OCI-LY1 (cell line): ENCODE measurements around the gene SIRT7.
A peak's percentile ranks its signal among the peaks of the same experiment; 100 is the strongest.

Experiments
- H2AFZ ChIP-seq: fragments of 200-600 bp; sonication (generic), shearing (Covaris generic); 2 replicates; pipeline ENCODE4 v1.6.0; 2014; ENCODE audit warnings: antibody characterized with exemption, mild to moderate bottlenecking, low read length
- H3F3A ChIP-seq: fragments of 200-600 bp; sonication (generic), shearing (Covaris generic); 2 replicates; pipeline ENCODE4 v1.6.0; 2014; ENCODE audit warnings: mild to moderate bottlenecking, antibody characterized with exemption, low read length, moderate library complexity; ENCODE audit not compliant: insufficient read depth
- H3K27ac ChIP-seq: fragments of 200-600 bp; sonication (generic); 2 replicates; pipeline ENCODE4 v1.5.1; 2014; ENCODE audit warnings: low read length, mixed run types, mild to moderate bottlenecking, low read depth; ENCODE audit not compliant: poor library complexity, severe bottlenecking
- H3K27me3 ChIP-seq: fragments of 200-600 bp; sonication (generic); 2 replicates; pipeline ENCODE4 v1.6.0; 2014; ENCODE audit warnings: antibody characterized with exemption, mild to moderate bottlenecking, low read length, moderate library complexity; ENCODE audit not compliant: insufficient read depth
- H3K36me3 ChIP-seq: fragments of 200-600 bp; sonication (generic); 2 replicates; pipeline ENCODE4 v1.6.1; 2014; ENCODE audit warnings: mild to moderate bottlenecking, antibody characterized with exemption, low read length, moderate library complexity, mixed read lengths; ENCODE audit not compliant: insufficient read depth
- H3K4me1 ChIP-seq: fragments of 200-600 bp; sonication (generic); 2 replicates; pipeline ENCODE4 v1.5.1; 2014; ENCODE audit warnings: mild to moderate bottlenecking, low read length, moderate library complexity; ENCODE audit not compliant: insufficient read depth, severe bottlenecking
- H3K4me2 ChIP-seq: fragments of 200-600 bp; sonication (generic), shearing (Covaris generic); 2 replicates; pipeline ENCODE4 v1.6.1; 2014; ENCODE audit warnings: low read length
- H3K4me3 ChIP-seq: fragments of 200-600 bp; sonication (generic); 2 replicates; pipeline ENCODE4 v1.5.1; 2014; ENCODE audit warnings: low read length, low read depth, mild to moderate bottlenecking, mixed read lengths; ENCODE audit not compliant: poor library complexity, severe bottlenecking
- H3K79me2 ChIP-seq: fragments of 200-600 bp; shearing (Covaris generic); 2 replicates; pipeline ENCODE4 v1.6.1; 2016; ENCODE audit warnings: mixed run types, low read length, mixed read lengths; ENCODE audit not compliant: insufficient read depth
- H3K9ac ChIP-seq: fragments of 200-600 bp; sonication (generic), shearing (Covaris generic); 2 replicates; pipeline ENCODE4 v1.6.1; 2014; ENCODE audit warnings: mild to moderate bottlenecking, low read length, mixed read lengths
- H3K9me2 ChIP-seq: fragments of 200-600 bp; sonication (generic), shearing (Covaris generic); 2 replicates; pipeline ENCODE4 v1.6.1; 2014; ENCODE audit warnings: low read depth, mild to moderate bottlenecking, low read length, mixed read lengths
- H3K9me3 ChIP-seq: fragments of 200-600 bp; shearing (Covaris generic); 2 replicates; pipeline ENCODE4 v1.6.1; 2014; ENCODE audit warnings: low read length, mixed read lengths
- H4K20me1 ChIP-seq: fragments of 200-600 bp; sonication (generic), shearing (Covaris generic); 2 replicates; pipeline ENCODE4 v1.6.0; 2016; ENCODE audit warnings: mild to moderate bottlenecking, low read length; ENCODE audit not compliant: insufficient read depth
- EZH2 ChIP-seq: fragments of 200-600 bp; sonication (generic), shearing (Covaris generic); IDR thresholded peaks from 2 replicates; pipeline ENCODE4 v1.8.0; 2017; ENCODE audit warnings: borderline replicate concordance, mixed run types, mild to moderate bottlenecking, antibody characterized with exemption, low read length, moderate library complexity, mixed read lengths
- TF ChIP-seq, protein P1 (sequence below): fragments of 200-600 bp; sonication (generic), shearing (Covaris generic); IDR thresholded peaks from 2 replicates; pipeline ENCODE4 v1.5.1; 2017; ENCODE audit warnings: mild to moderate bottlenecking, antibody characterized with exemption, low read length, moderate library complexity, mixed read lengths

SIRT7 gene

DNA sequence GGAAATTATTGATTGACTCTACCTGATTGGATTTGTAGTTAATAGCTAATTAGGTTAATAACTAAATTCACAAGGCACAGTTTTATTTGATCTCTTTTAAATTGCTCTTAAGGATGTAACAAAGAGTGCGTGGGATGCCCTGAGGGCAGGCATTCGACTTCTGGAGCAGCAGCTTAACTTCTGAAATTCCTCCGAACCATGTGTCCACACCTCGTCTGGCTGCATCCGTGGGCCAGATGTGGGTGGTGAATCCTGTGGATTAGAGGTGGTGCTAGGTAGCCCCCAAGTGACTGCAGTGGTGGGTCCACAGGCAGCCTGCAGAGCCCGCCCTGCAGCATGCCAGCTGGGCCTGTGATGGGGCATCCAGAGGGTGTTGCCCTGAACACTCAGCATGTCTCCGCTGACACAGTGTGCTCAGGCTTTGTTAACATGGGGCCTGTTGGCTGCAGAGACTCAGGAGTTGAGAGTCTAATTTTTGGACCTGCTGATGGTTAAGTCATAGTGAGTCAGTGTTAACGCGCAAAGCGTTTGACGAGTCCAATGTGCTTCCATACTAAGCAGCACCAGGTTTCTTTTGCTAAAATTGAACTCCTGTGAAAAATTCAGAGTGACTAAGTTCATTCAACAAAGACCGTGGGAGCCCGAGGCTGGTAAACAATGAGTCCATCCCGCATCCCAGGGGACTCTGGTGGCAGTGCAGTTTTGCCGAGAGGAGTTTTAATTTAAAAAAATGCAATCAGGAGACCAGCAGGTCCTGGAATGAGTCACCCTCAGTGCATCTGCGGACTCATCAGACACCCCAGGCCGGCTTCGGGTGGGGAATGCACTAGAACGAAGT, 19.7 kb downstream of the SIRT7 start:
- Histone ChIP-seq H3K4me3 (no peak overlapping the region), H3K36me3 (peaks cover 48% of the 10 kb centered on the region), H2AFZ (no peak overlapping the region), H3K27me3 (peaks cover 4% of the 10 kb centered on the region; the same call in 1 of the 2 replicates), H3K9ac (no peak overlapping the region), H3K79me2 (no peaks in the 10 kb centered on the region), H3K4me1 (peaks cover 21% of the 10 kb centered on the region), H3F3A (no peaks in the 10 kb centered on the region), H3K27ac (no peak overlapping the region), H3K4me2 (no peak overlapping the region), H3K9me3 (no peaks in the 10 kb centered on the region), H3K9me2 (no peaks in the 10 kb centered on the region), H4K20me1 (no peaks in the 10 kb centered on the region)
- no peak for TF ChIP-seq EZH2
- TF ChIP-seq, protein P1, sequence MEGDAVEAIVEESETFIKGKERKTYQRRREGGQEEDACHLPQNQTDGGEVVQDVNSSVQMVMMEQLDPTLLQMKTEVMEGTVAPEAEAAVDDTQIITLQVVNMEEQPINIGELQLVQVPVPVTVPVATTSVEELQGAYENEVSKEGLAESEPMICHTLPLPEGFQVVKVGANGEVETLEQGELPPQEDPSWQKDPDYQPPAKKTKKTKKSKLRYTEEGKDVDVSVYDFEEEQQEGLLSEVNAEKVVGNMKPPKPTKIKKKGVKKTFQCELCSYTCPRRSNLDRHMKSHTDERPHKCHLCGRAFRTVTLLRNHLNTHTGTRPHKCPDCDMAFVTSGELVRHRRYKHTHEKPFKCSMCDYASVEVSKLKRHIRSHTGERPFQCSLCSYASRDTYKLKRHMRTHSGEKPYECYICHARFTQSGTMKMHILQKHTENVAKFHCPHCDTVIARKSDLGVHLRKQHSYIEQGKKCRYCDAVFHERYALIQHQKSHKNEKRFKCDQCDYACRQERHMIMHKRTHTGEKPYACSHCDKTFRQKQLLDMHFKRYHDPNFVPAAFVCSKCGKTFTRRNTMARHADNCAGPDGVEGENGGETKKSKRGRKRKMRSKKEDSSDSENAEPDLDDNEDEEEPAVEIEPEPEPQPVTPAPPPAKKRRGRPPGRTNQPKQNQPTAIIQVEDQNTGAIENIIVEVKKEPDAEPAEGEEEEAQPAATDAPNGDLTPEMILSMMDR = no peak

DNA sequence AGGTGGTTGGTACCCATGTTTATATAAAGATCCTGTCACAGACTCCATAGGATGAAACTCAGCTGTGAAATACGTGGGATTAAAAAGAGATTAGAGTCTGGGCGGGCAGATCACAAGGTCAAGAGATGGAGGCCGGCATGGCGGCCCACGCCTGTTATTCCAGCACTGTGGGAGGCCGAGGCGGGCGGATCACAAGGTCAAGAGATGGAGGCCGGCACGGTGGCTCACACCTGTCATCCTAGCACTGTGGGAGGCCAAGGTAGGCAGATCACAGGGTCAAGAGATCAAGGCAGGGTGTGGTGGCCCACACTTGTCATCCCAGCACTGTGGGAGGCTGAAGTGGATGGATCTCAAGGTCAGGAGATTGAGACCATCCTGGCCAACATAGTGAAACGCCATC, 22.6 kb downstream of the SIRT7 start:
- peaks cover 7% of the 10 kb centered on the region for H3K79me2 ChIP-seq
- no peaks in the 10 kb centered on the region for H3K9me2 ChIP-seq
- H3K36me3 ChIP-seq = peaks cover 44% of the 10 kb centered on the region
- no peaks in the 10 kb centered on the region for H3K27me3 ChIP-seq
- H3K4me2 ChIP-seq = no peak overlapping the region
- no peak for TF ChIP-seq EZH2
- TF ChIP-seq, protein P1 = no peak
- H3K27ac ChIP-seq = no peak overlapping the region
- no peak overlapping the region for H2AFZ ChIP-seq
- H3F3A ChIP-seq = 0 out of 2 replicates have a peak, but pooled peaks cover 2% of the 10 kb centered on the region
- H4K20me1 ChIP-seq = no peaks in the 10 kb centered on the region
- H3K4me3 ChIP-seq = no peak overlapping the region
- H3K9me3 ChIP-seq = no peaks in the 10 kb centered on the region
- H3K9ac ChIP-seq = no peak overlapping the region
- peaks cover 27% of the 10 kb centered on the region for H3K4me1 ChIP-seq

DNA sequence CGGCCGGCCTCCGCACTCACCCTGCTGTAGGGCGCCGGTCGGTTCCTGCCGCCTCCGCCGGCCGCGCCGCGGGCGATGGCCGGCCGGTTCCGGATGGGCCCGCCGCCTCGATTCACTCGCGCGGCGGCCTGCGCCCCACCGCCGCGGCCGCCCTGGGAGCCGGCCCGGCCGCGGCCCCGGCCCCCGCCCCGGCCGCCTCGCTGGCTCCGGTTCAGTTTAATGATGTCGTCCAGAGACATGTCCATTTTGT, 26.7 kb downstream of the SIRT7 start:
- peak overlapping the region; percentile 80 for H3K9ac ChIP-seq
- H3K9me3 ChIP-seq = no peaks in the 10 kb centered on the region
- H3K4me2 ChIP-seq = 0 out of 2 replicates have a peak overlapping the region, but pooled peaks have one; percentile 89
- no peaks in the 10 kb centered on the region for H3K27me3 ChIP-seq
- no peak overlapping the region for H2AFZ ChIP-seq
- 0 out of 2 replicates have a peak, but pooled peaks cover 2% of the 10 kb centered on the region for H3F3A ChIP-seq
- no peaks in the 10 kb centered on the region for H3K9me2 ChIP-seq
- TF ChIP-seq EZH2 = no peak
- TF ChIP-seq, protein P1 = no peak
- no peak overlapping the region for H3K27ac ChIP-seq
- H3K79me2 ChIP-seq = peaks cover 17% of the 10 kb centered on the region
- peaks cover 51% of the 10 kb centered on the region for H3K36me3 ChIP-seq
- H4K20me1 ChIP-seq = no peaks in the 10 kb centered on the region
- H3K4me3 ChIP-seq = peak overlapping the region; percentile 78
- peaks cover 36% of the 10 kb centered on the region for H3K4me1 ChIP-seq
